Lower lobe of right lung (tissue), 2 donors: Measurements from ENCODE around the gene ABI3. TPM values are rescaled to one million over a fixed set of nuclear protein-coding genes. Genes with fewer than 3 reads are reported as not detected.

Experiments
- ATAC-seq, 2 donors: fragments of 200-7000 bp; cut with Tn5 transposase; one replicate each; pipeline ENCODE4 v1.9.1; 2020 to 2022; ENCODE audit warnings: mild to moderate bottlenecking in 2 of 2, moderate library complexity in 2 of 2
- DNase-seq: peaks from one replicate; pipeline ENCODE4 v3.0.0-alpha.2; 2020
- H3K27ac ChIP-seq: fragments of 200-600 bp; one replicate; pipeline ENCODE4 v1.8.0; 2022
- H3K27me3 ChIP-seq: fragments of 200-600 bp; one replicate; pipeline ENCODE4 v1.8.0; 2022; ENCODE audit warnings: low read depth
- H3K36me3 ChIP-seq: fragments of 200-600 bp; one replicate; pipeline ENCODE4 v1.8.0; 2022; ENCODE audit warnings: mild to moderate bottlenecking
- H3K4me1 ChIP-seq: fragments of 200-600 bp; one replicate; pipeline ENCODE4 v1.8.0; 2022
- H3K4me3 ChIP-seq: fragments of 200-600 bp; one replicate; pipeline ENCODE4 v1.8.0; 2022; ENCODE audit warnings: mild to moderate bottlenecking
- H3K9me3 ChIP-seq: fragments of 200-600 bp; one replicate; pipeline ENCODE4 v1.8.0; 2022
- CTCF ChIP-seq: fragments of 200-600 bp; IDR thresholded peaks from one replicate; pipeline ENCODE4 v1.8.0; 2022; ENCODE audit warnings: antibody characterized with exemption, mild to moderate bottlenecking
- intact Hi-C: fragments of 100-400 bp; cut with DNase I; formaldehyde crosslinking; loops from one replicate; pipeline ENCODE4 v1.11.0; 2022
- total RNA-seq: library from RNA; stranded (reverse); fragmentation: NEBNext Ultra II Directional; extraction: Animal tissue kit (Norgen Biotek cat#: 25700); gene quantifications from one replicate; pipeline ENCODE4 v1.2.1, GENCODE V29; 2021
- donor health status: DM: no; HTN: yes; CAD: no; lungs with severe emphysema.

Gene ABI3
- total RNA-seq, 1 donor from 2014 or later = 46.8 TPM

- no peak overlapping the region for H3K27ac ChIP-seq
- DNase-seq (no peak), ATAC-seq (no peak)
- no peak for TF ChIP-seq CTCF
- H3K36me3 ChIP-seq = no peaks in the 10 kb centered on the region
- H3K9me3 ChIP-seq = no peaks in the 10 kb centered on the region
- H3K4me1 ChIP-seq = no peaks in the 10 kb centered on the region
- no peak overlapping the region for H3K4me3 ChIP-seq
- intact Hi-C loops = no loop called here
- H3K27me3 ChIP-seq = no peaks in the 10 kb centered on the region
Observed at GRCh38 chr17:49200423-49201083, 10.0 kb upstream of the ABI3 start.

- ATAC-seq (no peak), DNase-seq (no peak)
- Histone ChIP-seq H3K36me3 (no peaks in the 10 kb centered on the region), H3K27me3 (no peaks in the 10 kb centered on the region), H3K27ac (no peak overlapping the region), H3K4me1 (no peaks in the 10 kb centered on the region), H3K9me3 (no peaks in the 10 kb centered on the region), H3K4me3 (no peak overlapping the region)
- intact Hi-C loops = no loop called here
- TF ChIP-seq CTCF = no peak
Observed at GRCh38 chr17:49201481-49201927, 9.0 kb upstream of the ABI3 start.

- DNase-seq (no peak), ATAC-seq (no peak)
- H3K27ac ChIP-seq = no peak overlapping the region
- H3K27me3 ChIP-seq = no peaks in the 10 kb centered on the region
- TF ChIP-seq CTCF = no peak
- intact Hi-C loops = no loop called here
- peaks cover 6% of the 10 kb centered on the region for H3K4me1 ChIP-seq
- H3K36me3 ChIP-seq = no peaks in the 10 kb centered on the region
- H3K9me3 ChIP-seq = no peaks in the 10 kb centered on the region
- H3K4me3 ChIP-seq = no peak overlapping the region
Observed at GRCh38 chr17:49203796-49204195, 6.7 kb upstream of the ABI3 start.

GRCh38 chr17:49204516-49204915 is 6.0 kb upstream of the ABI3 start:
- DNase-seq (no peak), ATAC-seq (no peak)
- TF ChIP-seq CTCF = no peak
- Histone ChIP-seq H3K4me3 (no peak overlapping the region), H3K36me3 (no peaks in the 10 kb centered on the region), H3K27ac (no peak overlapping the region), H3K4me1 (peaks cover 14% of the 10 kb centered on the region), H3K27me3 (no peaks in the 10 kb centered on the region), H3K9me3 (no peaks in the 10 kb centered on the region)
- intact Hi-C loops = no loop called here

GRCh38 chr17:49209061-49209571 is 1.4 kb upstream of the ABI3 start:
- ATAC-seq = peak in 1 of 2 donors; percentile 13
- no peak for DNase-seq
- no peaks in the 10 kb centered on the region for H3K27me3 ChIP-seq
- TF ChIP-seq CTCF = no peak
- peaks cover 35% of the 10 kb centered on the region for H3K4me1 ChIP-seq
- intact Hi-C loops = no loop called here
- no peaks in the 10 kb centered on the region for H3K36me3 ChIP-seq
- H3K4me3 ChIP-seq = peak overlapping the region; percentile 64
- no peaks in the 10 kb centered on the region for H3K9me3 ChIP-seq
- H3K27ac ChIP-seq = peak overlapping the region; percentile 80
